Calu3 (cell line): Measurements from ENCODE around the gene ARX. TPM values are rescaled to one million over a fixed set of nuclear protein-coding genes. Genes with fewer than 3 reads are reported as not detected.
A peak's percentile ranks its signal among the peaks of the same experiment; 100 is the strongest.

Experiments used
- BruUV-seq: library from RNA; stranded (reverse); fragments of 400-500 nt; replicated peaks from 2 replicates; lab custom pipeline; 2021; lab: Mats Ljungman, UMichigan
- CTCF ChIA-PET: fragments of 300-600 bp; sonication (Branson Sonifier 250); formaldehyde crosslinking; loops from one replicate; lab custom pipeline; 2022; ENCODE audit warnings: antibody characterized with exemption; lab: Charles Lee
- DNase-seq: peaks from one replicate; pipeline ENCODE4 v3.0.0; 2022
- H3K27ac Mint-ChIP-seq: one replicate; pipeline ENCODE4 v1.8.0; 2022; ENCODE audit warnings: mixed read lengths; ENCODE audit not compliant: unreplicated experiment
- H3K27me3 Mint-ChIP-seq: one replicate; pipeline ENCODE4 v1.8.0; 2022; ENCODE audit warnings: mixed read lengths; ENCODE audit not compliant: unreplicated experiment
- H3K36me3 Mint-ChIP-seq: one replicate; pipeline ENCODE4 v1.8.0; 2022; ENCODE audit warnings: mild to moderate bottlenecking, moderate library complexity, mixed read lengths; ENCODE audit not compliant: insufficient read depth, unreplicated experiment
- H3K4me1 Mint-ChIP-seq: one replicate; pipeline ENCODE4 v1.8.0; 2022; ENCODE audit warnings: mild to moderate bottlenecking, low read depth, mixed read lengths; ENCODE audit not compliant: unreplicated experiment
- H3K4me3 Mint-ChIP-seq: one replicate; pipeline ENCODE4 v1.8.0; 2022; ENCODE audit warnings: mild to moderate bottlenecking, low read depth, moderate library complexity, mixed read lengths; ENCODE audit not compliant: unreplicated experiment
- H3K9me3 Mint-ChIP-seq: one replicate; pipeline ENCODE4 v1.8.0; 2022; ENCODE audit warnings: low read depth, mixed read lengths; ENCODE audit not compliant: unreplicated experiment
- intact Hi-C: fragments of 100-400 bp; cut with micrococcal nuclease; formaldehyde crosslinking; loops from one replicate; pipeline ENCODE4 v1.10.0; 2022; ENCODE audit not compliant: unreplicated experiment
- total RNA-seq: library from RNA; stranded (reverse); gene quantifications from 2 replicates; pipeline ENCODE4 v1.2.3, GENCODE V29; 2022
- TF ChIP-seq, protein P1 (sequence below): fragments of 200-600 bp; IDR thresholded peaks from one replicate; pipeline ENCODE4 v1.8.0; 2022; ENCODE audit warnings: antibody characterized with exemption; ENCODE audit not compliant: unreplicated experiment

Gene ARX
- total RNA-seq, 1 experiment from 2014 or later, result not detected

DNA sequence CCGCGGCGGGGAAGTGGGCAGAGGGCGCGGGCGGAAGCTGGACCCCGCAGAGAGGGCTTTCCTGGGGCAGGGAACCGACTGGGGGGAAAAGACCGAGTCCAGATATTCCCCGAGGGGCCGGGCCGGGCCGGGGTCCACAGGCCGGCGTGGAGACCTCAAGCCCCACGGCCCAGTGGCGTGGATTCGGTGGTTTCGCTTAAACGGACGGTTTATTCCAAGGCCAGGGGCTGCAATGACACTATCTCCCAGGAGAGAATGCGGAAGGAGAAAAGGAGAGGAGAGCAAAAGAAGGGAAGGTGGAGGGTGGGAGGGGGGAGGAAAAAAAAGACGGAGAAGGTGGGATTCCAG lies 10.8 kb downstream of the ARX start:
- peak overlapping the region; percentile 69 for H3K4me3 Mint-ChIP-seq

DNA sequence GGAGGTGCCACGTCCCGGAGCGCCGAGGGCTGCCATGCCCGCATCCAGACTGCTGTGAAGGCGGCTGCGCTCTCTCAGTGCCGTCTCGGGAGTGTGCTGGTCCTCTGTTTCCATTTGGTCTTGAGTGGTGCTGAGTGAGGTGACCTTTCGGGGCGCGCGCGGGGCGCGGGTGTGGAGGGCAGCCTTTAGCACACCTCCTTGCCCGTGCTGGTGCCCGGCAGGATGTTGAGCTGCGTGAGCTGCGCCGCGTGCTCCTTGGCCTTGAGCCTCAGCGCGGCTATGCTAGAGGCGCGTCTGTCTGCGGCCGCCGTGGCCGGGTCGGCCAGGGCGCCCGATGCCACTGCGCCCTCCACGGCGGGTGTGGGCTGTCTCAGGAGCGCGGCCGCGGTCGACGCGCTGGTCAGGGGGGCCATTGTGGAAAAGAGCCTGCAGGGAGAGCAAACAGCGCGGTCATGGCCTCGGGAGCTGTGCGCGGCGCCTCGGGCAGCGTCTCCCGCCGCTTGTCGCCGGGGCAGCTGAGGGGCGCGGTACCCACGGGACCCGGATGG lies 11.2 kb downstream of the ARX start:
- H3K27me3 Mint-ChIP-seq, result peaks cover 51% of the 10 kb centered on the region
- CTCF ChIA-PET, result no interaction called here
- intact Hi-C loops, result no loop called here
- BruUV-seq, result no TSS peak
- peaks cover 21% of the 10 kb centered on the region for H3K36me3 Mint-ChIP-seq
- no peak for DNase-seq
- H3K4me1 Mint-ChIP-seq, result peaks cover 9% of the 10 kb centered on the region
- H3K4me3 Mint-ChIP-seq, result peak overlapping the region; percentile 69
- peak overlapping the region; percentile 81 for H3K27ac Mint-ChIP-seq
- TF ChIP-seq, protein P1, sequence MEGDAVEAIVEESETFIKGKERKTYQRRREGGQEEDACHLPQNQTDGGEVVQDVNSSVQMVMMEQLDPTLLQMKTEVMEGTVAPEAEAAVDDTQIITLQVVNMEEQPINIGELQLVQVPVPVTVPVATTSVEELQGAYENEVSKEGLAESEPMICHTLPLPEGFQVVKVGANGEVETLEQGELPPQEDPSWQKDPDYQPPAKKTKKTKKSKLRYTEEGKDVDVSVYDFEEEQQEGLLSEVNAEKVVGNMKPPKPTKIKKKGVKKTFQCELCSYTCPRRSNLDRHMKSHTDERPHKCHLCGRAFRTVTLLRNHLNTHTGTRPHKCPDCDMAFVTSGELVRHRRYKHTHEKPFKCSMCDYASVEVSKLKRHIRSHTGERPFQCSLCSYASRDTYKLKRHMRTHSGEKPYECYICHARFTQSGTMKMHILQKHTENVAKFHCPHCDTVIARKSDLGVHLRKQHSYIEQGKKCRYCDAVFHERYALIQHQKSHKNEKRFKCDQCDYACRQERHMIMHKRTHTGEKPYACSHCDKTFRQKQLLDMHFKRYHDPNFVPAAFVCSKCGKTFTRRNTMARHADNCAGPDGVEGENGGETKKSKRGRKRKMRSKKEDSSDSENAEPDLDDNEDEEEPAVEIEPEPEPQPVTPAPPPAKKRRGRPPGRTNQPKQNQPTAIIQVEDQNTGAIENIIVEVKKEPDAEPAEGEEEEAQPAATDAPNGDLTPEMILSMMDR, result no peak
- no peaks in the 10 kb centered on the region for H3K9me3 Mint-ChIP-seq

More for the DNA sequence above, 10.8 kb downstream of the ARX start:
- Mint-ChIP-seq H3K4me1 (peaks cover 9% of the 10 kb centered on the region), H3K27ac (no peak overlapping the region), H3K27me3 (peaks cover 52% of the 10 kb centered on the region), H3K9me3 (no peaks in the 10 kb centered on the region), H3K36me3 (peaks cover 21% of the 10 kb centered on the region)
- no TSS peak for BruUV-seq
- DNase-seq, result no peak
- intact Hi-C loops, result no loop called here
- CTCF ChIA-PET, result no interaction called here
- TF ChIP-seq, protein P1, result no peak

- Mint-ChIP-seq H3K4me1 (peaks cover 9% of the 10 kb centered on the region), H3K4me3 (peak overlapping the region; percentile 69), H3K9me3 (no peaks in the 10 kb centered on the region), H3K36me3 (peaks cover 21% of the 10 kb centered on the region), H3K27me3 (peaks cover 51% of the 10 kb centered on the region), H3K27ac (peak overlapping the region; percentile 81)
- intact Hi-C loops, result no loop called here
- DNase-seq, result no peak
- CTCF ChIA-PET, result interaction anchor here (1.0 kb wide), 1 partner anchor 32 kb away, joined by 3 read pairs; no protein-coding TSS in a partner anchor
- TF ChIP-seq, protein P1, result no peak
- no TSS peak for BruUV-seq
Measured at GRCh38 chrX:25004040-25004439, 11.7 kb downstream of the ARX start.

DNA sequence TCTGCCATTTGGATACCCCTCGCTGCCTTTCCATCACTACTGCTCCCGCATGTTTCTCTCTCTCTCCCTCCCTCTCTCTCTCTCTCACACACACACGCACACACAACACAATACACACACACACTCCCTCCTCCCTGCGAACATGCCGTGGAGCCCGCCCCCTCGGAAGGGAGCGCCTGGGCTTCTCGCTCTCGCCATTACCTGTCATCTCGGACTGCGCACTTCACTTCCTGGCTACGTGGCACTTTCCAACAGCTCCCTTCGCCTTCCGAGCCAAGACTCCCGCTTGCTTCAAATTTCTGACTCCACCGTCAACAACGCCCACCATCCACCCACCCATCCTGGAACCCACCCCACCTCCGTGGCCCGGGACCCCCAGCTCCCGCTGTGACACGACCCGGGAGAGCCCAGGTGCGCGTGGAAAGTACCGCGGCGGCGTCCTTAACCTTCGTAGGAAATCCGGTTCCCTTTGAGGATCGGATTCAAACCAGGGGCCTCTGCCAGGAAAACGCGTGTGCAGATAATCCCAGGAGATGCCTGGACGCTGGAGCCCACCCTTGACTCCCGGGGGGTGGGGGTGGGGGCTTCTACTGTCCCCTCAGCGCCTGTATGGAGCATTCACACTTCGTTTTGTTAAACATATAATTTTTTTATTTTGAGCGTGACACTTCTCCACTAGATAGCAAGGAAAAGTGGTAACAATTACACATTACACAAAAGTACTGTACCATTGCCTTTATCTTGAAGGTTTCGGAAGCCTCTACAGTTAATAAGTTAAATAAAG lies 12.5 kb downstream of the ARX start:
- Mint-ChIP-seq H3K27ac (peak overlapping the region; percentile 53), H3K36me3 (peaks cover 21% of the 10 kb centered on the region), H3K4me1 (peaks cover 9% of the 10 kb centered on the region), H3K4me3 (peak overlapping the region; percentile 73), H3K27me3 (peaks cover 51% of the 10 kb centered on the region), H3K9me3 (no peaks in the 10 kb centered on the region)
- DNase-seq, result no peak
- BruUV-seq, result no TSS peak
- CTCF ChIA-PET, result interaction anchor here (1.0 kb wide), 1 partner anchor 33 kb away, joined by 3 read pairs; no protein-coding TSS in a partner anchor
- TF ChIP-seq, protein P1, result no peak
- intact Hi-C loops, result no loop called here
